SJCRH30 (cell line): ENCODE data around the gene TSPAN17. TPM values are rescaled to one million over a fixed set of nuclear protein-coding genes. Genes with fewer than 3 reads are reported as not detected.
A peak's percentile ranks its signal among the peaks of the same experiment; 100 is the strongest.

Experiments used
- DNase-seq, 2 experiments: peaks; one replicate each; pipeline ENCODE4 v3.0.0-alpha.2; 2015 to 2020
- H3K27ac ChIP-seq: fragments of 250-450 bp; sonication (Bioruptor Pico); 2 replicates; pipeline ENCODE4 v1.5.1; 2020; ENCODE audit warnings: mild to moderate bottlenecking, moderate library complexity
- H3K27me3 ChIP-seq: fragments of 250-450 bp; sonication (Bioruptor Pico); 2 replicates; pipeline ENCODE4 v1.5.1; 2020; ENCODE audit warnings: mild to moderate bottlenecking, moderate library complexity
- H3K36me3 ChIP-seq: fragments of 250-450 bp; sonication (Bioruptor Pico); 2 replicates; pipeline ENCODE4 v1.5.1; 2020; ENCODE audit warnings: mild to moderate bottlenecking, moderate library complexity
- H3K4me1 ChIP-seq: fragments of 250-450 bp; sonication (Bioruptor Pico); 2 replicates; pipeline ENCODE4 v1.5.1; 2020; ENCODE audit warnings: mild to moderate bottlenecking, moderate library complexity
- H3K4me3 ChIP-seq: fragments of 250-450 bp; sonication (Bioruptor Pico); 2 replicates; pipeline ENCODE4 v1.5.1; 2020; ENCODE audit warnings: mild to moderate bottlenecking, moderate library complexity
- H3K9me3 ChIP-seq: fragments of 250-450 bp; sonication (Bioruptor Pico); replicated peaks from 2 replicates; pipeline ENCODE4 v1.5.1; 2020; ENCODE audit warnings: mild to moderate bottlenecking, moderate library complexity
- total RNA-seq: library from RNA; depleted of rRNA; stranded (reverse); fragments of >200 nt; shearing (Covaris generic); gene quantifications from 2 replicates; pipeline ENCODE4 v1.2.3, GENCODE V29; 2014

TSPAN17 gene
- total RNA-seq, 1 experiment from 2014 or later = 26.5 TPM

- Histone ChIP-seq H3K27me3 (peaks cover 13% of the 10 kb centered on the region), H3K9me3 (no peaks in the 10 kb centered on the region), H3K4me3 (no peak overlapping the region), H3K4me1 (no peaks in the 10 kb centered on the region; the same call in 1 of the 2 replicates), H3K27ac (no peak overlapping the region), H3K36me3 (no peaks in the 10 kb centered on the region)
- no peak for DNase-seq
These were observed 4.4 kb upstream of the TSPAN17 start for GRCh38 chr5:176642675-176643490.

DNA sequence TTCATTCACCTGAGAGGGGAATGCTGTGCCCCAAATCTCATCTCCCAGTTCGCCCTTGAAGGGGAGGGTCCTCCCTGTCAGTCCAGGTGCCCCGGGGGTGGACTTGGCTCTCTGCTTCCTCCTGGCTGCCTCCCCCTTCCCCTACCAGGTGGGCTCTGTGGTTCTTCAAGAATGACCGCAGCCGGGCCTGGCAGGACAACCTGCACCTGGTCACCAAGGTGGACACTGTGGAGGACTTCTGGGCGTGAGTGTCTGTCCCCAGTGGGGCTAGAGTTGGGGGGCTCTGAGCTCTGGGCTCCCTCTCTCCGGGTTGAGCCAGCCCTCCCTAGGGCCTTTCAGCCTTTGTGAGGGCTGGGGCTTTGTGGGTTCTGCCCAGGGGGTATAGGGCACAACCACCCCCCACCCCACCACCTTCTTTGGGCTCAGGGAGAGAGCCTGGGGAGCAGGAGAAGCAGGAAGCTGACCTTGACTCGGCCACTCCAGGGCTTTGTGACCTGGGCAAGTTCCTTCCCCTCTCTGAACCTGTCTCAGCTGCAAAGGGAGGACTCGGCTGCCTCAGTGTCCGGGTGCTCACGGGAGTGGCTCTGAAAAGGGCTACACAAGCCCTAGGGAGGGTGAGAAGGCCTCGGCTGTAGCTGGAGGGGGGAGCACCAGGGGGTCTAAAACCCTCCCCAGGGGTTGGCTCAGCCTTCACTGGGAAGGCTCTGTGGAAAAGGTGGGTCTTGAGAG, 3.6 kb upstream of the TSPAN17 start:
- Histone ChIP-seq H3K4me3 (no peak overlapping the region), H3K36me3 (no peaks in the 10 kb centered on the region), H3K9me3 (no peaks in the 10 kb centered on the region), H3K27ac (no peak overlapping the region), H3K27me3 (peaks cover 13% of the 10 kb centered on the region), H3K4me1 (peaks cover 3% of the 10 kb centered on the region; the same call in 1 of the 2 replicates)
- DNase-seq = no peak

DNA sequence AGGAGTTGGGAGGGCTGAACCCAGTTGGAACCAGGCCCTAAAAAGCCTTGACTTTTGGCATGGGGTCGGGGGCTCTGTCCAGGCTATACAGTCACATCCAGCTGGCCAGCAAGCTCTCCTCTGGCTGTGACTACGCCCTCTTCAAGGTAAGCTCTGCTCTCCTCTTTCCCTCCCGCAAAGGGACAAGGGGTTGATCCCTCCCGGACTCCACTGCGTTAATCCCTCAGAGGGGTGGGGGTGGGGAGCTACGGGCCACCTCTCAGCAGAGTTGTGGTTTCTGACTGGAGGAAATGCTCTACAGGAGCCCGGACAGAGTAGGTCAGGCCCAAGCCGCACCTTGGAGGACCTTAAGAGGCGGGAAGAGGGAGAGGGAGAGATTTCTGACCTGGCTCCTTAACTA, 3.0 kb upstream of the TSPAN17 start:
- Histone ChIP-seq H3K36me3 (no peaks in the 10 kb centered on the region), H3K4me3 (no peak overlapping the region), H3K9me3 (no peaks in the 10 kb centered on the region), H3K27me3 (peaks cover 13% of the 10 kb centered on the region), H3K27ac (no peak overlapping the region), H3K4me1 (peaks cover 3% of the 10 kb centered on the region; the same call in 1 of the 2 replicates)
- DNase-seq = no peak

GRCh38 chr5:176644878-176645670, 2.2 kb upstream of the TSPAN17 start:
- Histone ChIP-seq H3K9me3 (no peaks in the 10 kb centered on the region), H3K4me1 (peaks cover 3% of the 10 kb centered on the region; the same call in 1 of the 2 replicates), H3K36me3 (no peaks in the 10 kb centered on the region), H3K27ac (no peak overlapping the region), H3K27me3 (peaks cover 13% of the 10 kb centered on the region), H3K4me3 (no peak overlapping the region)
- DNase-seq = no peak

DNA sequence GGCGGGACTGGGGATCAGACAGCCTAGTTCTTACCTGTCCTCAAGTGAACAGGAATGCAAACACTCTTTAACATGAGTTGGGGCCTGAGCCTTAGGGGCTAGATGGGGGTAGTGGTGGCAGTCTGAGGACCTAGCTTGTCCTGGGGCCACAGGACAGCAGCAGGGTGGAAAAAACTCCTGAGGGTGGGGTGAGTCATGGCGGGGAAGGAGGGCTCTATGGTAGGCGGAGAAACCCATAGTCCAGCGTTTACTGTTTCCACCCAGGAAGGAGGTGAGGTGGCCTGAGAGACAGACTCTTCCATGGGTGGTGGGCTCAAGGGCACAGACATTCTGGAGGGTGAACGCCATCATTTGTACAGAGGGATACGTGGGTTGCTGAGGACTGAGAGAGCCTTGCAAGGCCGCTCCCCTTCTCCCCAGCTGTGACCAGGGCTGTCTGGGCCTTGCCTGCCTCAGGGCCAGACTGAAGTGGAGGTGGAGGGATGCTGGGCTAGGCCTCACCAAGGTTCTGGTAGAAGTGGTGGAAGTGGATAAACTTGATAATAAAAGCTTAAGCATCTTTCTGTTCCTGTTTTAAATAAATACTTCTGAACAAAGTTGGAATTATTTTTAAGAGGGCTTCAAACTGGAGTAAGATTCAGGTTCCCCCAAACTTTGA, 1.1 kb upstream of the TSPAN17 start:
- H3K27ac ChIP-seq = no peak overlapping the region
- H3K4me1 ChIP-seq = peaks cover 3% of the 10 kb centered on the region; the same call in 1 of the 2 replicates
- peaks cover 6% of the 10 kb centered on the region; the same call in 1 of the 2 replicates for H3K27me3 ChIP-seq
- no peaks in the 10 kb centered on the region for H3K9me3 ChIP-seq
- H3K4me3 ChIP-seq = no peak overlapping the region; the same call in 1 of the 2 replicates
- no peak for DNase-seq
- no peaks in the 10 kb centered on the region for H3K36me3 ChIP-seq

- H3K36me3 ChIP-seq = no peaks in the 10 kb centered on the region
- peaks cover 3% of the 10 kb centered on the region; the same call in 1 of the 2 replicates for H3K4me1 ChIP-seq
- no peak for DNase-seq
- peaks cover 4% of the 10 kb centered on the region; the same call in 1 of the 2 replicates for H3K27me3 ChIP-seq
- no peaks in the 10 kb centered on the region for H3K9me3 ChIP-seq
- peak overlapping the region; percentile 69 for H3K4me3 ChIP-seq
- H3K27ac ChIP-seq = peak overlapping the region; percentile 10; the same call in 1 of the 2 replicates
These were observed 616 bp upstream of the TSPAN17 start for GRCh38 chr5:176646707-176647029.

DNA sequence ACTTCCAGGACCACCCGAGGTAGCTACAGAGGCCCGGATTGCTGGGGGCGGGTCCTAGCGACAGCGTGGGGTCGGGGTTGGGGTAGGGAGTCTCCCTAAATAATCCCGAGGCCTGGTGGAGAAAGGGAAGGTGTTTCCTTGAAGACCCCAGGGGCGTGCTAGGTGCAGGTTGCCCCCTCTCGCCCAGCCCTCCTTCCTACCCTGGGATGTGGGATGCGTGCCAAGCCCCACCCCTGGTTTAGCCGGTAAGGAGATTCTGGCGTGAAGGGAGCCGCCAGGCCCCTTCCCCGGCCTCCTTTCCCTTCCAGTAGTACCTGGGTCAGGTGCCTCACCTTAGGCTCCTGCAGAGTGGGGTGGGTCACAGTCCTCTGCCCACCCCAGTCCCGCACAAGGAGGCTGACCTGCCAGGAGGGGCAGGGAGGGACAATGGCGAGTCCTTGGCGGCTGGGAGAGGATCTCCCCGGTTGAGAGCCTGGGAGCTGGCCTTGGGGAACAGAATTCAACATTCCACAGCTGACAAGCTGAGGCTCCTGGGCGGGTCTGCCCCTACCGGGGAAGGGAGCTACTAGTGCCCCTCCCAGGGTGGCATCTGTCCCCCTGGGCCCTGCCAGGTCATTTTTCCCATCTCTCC, 674 bp downstream of the TSPAN17 start:
- no peaks in the 10 kb centered on the region for H3K36me3 ChIP-seq

GRCh38 chr5:176648474-176649194, 1.4 kb downstream of the TSPAN17 start:
- H3K9me3 ChIP-seq = no peaks in the 10 kb centered on the region
- no peak overlapping the region for H3K27ac ChIP-seq
- H3K36me3 ChIP-seq = no peaks in the 10 kb centered on the region
- H3K27me3 ChIP-seq = peaks cover under 1% of the 10 kb centered on the region; the same call in 1 of the 2 replicates
- H3K4me1 ChIP-seq = peaks cover 3% of the 10 kb centered on the region; the same call in 1 of the 2 replicates
- no peak for DNase-seq
- H3K4me3 ChIP-seq = peak overlapping the region; percentile 69

More for the DNA sequence above, 674 bp downstream of the TSPAN17 start:
- Histone ChIP-seq H3K27me3 (peaks cover 4% of the 10 kb centered on the region; the same call in 1 of the 2 replicates), H3K4me1 (peaks cover 3% of the 10 kb centered on the region; the same call in 1 of the 2 replicates), H3K4me3 (peak overlapping the region; percentile 69), H3K9me3 (no peaks in the 10 kb centered on the region), H3K27ac (peak overlapping the region; percentile 38; the same call in 1 of the 2 replicates)
- peak; percentile 64 to 68 for DNase-seq

DNA sequence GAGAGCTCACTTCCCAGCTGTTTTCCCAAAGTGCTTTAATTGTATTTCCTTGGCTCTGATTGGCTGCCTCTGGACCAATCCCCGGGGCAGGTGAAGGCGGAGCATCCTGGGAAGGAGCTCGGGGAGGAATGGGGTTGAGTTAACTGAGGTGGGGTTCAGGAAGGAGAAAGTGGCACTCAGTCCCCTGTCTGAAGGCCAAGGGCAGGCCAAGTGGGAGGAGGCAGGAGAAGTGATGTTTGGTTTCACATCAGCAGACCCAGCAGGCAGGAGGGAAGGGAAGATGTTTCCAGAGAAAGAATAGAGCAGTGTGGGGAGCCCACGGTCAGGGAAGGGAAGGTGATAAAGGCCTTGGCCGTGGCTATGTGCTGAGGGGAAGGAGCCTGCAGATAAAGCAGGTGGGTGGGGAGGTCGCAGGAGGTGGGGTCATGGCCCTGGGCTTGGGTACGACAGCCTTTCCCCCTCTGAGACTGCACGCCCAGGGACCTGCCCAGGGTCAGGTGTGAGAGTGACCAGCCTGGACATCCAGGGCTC, 3.1 kb downstream of the TSPAN17 start:
- no peaks in the 10 kb centered on the region for H3K27me3 ChIP-seq
- peak in 1 of 2 experiments; percentile 44 for DNase-seq
- H3K4me3 ChIP-seq = no peak overlapping the region
- no peaks in the 10 kb centered on the region for H3K9me3 ChIP-seq
- H3K27ac ChIP-seq = no peak overlapping the region
- no peaks in the 10 kb centered on the region for H3K36me3 ChIP-seq
- H3K4me1 ChIP-seq = peaks cover 3% of the 10 kb centered on the region; the same call in 1 of the 2 replicates

DNA sequence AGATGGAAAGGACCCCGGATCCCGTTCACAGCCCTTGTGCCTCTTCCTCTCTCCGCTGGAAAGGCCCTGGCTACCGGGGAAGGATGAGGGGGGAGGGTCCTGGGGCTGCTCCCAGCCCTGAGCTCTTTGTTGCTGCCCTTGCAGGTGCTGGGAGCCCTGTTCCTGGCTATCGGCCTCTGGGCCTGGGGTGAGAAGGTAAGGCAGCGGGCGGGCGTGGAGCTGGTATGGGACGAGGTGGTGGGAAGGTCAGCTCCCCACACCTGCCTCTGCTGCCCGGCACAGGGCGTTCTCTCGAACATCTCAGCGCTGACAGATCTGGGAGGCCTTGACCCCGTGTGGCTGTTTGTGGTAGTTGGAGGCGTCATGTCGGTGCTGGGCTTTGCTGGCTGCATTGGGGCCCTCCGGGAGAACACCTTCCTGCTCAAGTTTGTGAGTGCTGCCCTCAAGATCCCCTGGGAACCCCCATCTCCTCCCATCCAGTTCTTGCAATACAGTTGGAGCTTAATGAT, 4.2 kb downstream of the TSPAN17 start:
- H3K9me3 ChIP-seq = no peaks in the 10 kb centered on the region
- no peaks in the 10 kb centered on the region for H3K27me3 ChIP-seq
- no peak for DNase-seq
- H3K27ac ChIP-seq = no peak overlapping the region
- H3K4me3 ChIP-seq = no peak overlapping the region
- no peaks in the 10 kb centered on the region for H3K36me3 ChIP-seq
- H3K4me1 ChIP-seq = peaks cover 3% of the 10 kb centered on the region; the same call in 1 of the 2 replicates

DNA sequence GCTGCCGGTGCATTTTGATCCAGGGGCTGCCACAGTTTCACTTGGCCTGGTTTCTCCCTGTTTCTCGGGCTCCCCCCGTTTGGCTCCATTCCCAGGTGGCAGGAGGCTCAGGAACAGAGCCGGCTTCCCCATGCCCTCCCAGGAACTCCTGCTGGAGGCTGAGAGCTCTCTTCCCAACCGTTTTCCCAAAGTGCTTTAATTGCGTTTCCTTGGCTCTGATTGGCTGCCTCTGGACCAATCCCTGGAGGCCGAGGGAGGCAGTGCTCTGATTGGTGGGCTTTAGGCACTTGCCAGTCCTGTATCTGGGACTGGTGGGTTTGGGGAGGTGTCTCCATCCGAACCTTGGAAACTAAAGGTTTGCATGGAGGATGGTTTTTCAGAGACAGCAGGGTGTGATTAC, 4.9 kb downstream of the TSPAN17 start:
- Histone ChIP-seq H3K9me3 (no peaks in the 10 kb centered on the region), H3K27ac (no peak overlapping the region), H3K36me3 (no peaks in the 10 kb centered on the region), H3K27me3 (no peaks in the 10 kb centered on the region), H3K4me3 (no peak overlapping the region), H3K4me1 (peaks cover 3% of the 10 kb centered on the region; the same call in 1 of the 2 replicates)
- peak in 1 of 2 experiments; percentile 46 for DNase-seq

DNA sequence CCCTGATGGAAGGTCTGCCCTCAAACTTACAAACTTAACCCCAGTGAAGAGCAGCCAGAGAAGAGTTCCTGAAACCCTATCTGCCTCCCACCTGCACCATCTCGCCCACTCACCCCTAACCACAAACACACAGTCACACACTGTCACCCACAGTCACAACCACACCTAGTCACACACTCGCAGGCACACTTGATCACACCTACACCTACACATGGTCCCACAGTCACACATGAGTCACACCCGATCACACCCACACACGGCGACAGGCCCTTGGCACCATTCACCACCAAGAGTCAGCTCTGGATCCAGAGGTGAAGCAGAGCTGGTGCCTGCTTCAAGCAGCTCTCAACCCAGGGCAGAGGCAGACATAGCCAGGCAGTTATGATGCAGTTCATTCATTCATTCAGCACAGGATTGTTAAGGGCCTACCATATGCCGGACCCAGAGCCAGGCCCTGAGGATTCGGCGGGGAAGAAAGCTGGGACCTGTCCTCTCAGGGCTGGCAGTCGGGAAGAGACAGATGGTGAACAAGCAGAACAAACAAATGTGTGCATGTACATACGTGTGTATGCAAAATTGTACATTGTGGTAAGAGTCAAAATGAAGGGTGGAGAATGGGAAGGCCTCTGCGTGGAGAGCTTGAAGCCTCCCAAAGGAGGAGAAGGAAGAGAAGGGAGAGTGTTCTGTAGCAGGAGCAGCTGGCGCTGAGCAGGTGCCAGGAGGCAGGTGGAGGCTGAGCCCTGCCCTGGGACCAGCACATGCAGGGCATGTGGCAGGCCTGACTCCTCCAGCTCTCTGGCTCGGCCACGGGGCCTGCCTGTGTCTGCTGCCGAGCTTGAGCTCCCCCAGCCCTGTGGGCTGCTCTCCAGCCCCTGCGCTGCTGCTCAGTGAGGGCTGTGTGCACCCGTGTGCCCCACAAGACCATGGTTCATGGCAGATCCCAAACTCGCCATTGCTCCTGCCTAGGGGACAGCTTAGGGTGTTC, 6.4 kb downstream of the TSPAN17 start:
- Histone ChIP-seq H3K36me3 (no peaks in the 10 kb centered on the region), H3K4me3 (no peak overlapping the region), H3K9me3 (no peaks in the 10 kb centered on the region), H3K4me1 (no peaks in the 10 kb centered on the region), H3K27ac (no peak overlapping the region), H3K27me3 (no peaks in the 10 kb centered on the region)
- DNase-seq = no peak
